Right atrium auricular region (tissue), 2 donors: ENCODE results near the gene ZNF497. TPM values are rescaled to one million over a fixed set of nuclear protein-coding genes. Genes with fewer than 3 reads are reported as not detected.

Source experiments
- DNase-seq: peaks from one replicate; pipeline ENCODE4 v3.0.0-alpha.2; 2019; ENCODE audit warnings: low spot score
- H3K27ac ChIP-seq, 2 donors: fragments of 200-600 bp; sonication (generic); 1 replicate in 1 of 2; 2 replicates in 1 of 2; pipeline ENCODE4 v1.5.1; 2016 to 2019
- H3K27me3 ChIP-seq, 2 donors: fragments of 200-600 bp; sonication (generic); one replicate each; pipeline versions ENCODE4 v1.5.1 to v1.6.0; 2017 to 2019
- H3K36me3 ChIP-seq: fragments of 200-600 bp; sonication (generic); one replicate; pipeline ENCODE4 v1.5.1; 2016
- H3K4me1 ChIP-seq, 2 donors: fragments of 200-600 bp; sonication (generic); one replicate each; pipeline versions ENCODE4 v1.5.1 to v1.6.0; 2017 to 2019
- H3K4me3 ChIP-seq, 2 donors: fragments of 200-600 bp; sonication (generic); 1 replicate in 1 of 2; 2 replicates in 1 of 2; pipeline ENCODE4 v1.5.1; 2017 to 2019; ENCODE audit warnings: mild to moderate bottlenecking in 1 of 2, moderate library complexity in 1 of 2
- H3K9me3 ChIP-seq, 2 donors: fragments of 200-600 bp; sonication (generic); one replicate each; pipeline ENCODE4 v1.5.1; 2019
- total RNA-seq, 2 donors: library from RNA; depleted of rRNA; stranded (reverse); fragments of >200 nt; gene quantifications; one replicate each; pipeline ENCODE4 v1.1.0, GENCODE V29; 2016
- TF ChIP-seq, protein P1 (sequence below), 2 donors: fragments of 200-600 bp; sonication (generic); IDR thresholded peaks; one replicate each; pipeline ENCODE4 v1.5.1; 2019; ENCODE audit warnings: antibody characterized with exemption in 2 of 2

ZNF497 gene
- total RNA-seq: under 1 TPM; 0.39 to 0.56 TPM

DNA sequence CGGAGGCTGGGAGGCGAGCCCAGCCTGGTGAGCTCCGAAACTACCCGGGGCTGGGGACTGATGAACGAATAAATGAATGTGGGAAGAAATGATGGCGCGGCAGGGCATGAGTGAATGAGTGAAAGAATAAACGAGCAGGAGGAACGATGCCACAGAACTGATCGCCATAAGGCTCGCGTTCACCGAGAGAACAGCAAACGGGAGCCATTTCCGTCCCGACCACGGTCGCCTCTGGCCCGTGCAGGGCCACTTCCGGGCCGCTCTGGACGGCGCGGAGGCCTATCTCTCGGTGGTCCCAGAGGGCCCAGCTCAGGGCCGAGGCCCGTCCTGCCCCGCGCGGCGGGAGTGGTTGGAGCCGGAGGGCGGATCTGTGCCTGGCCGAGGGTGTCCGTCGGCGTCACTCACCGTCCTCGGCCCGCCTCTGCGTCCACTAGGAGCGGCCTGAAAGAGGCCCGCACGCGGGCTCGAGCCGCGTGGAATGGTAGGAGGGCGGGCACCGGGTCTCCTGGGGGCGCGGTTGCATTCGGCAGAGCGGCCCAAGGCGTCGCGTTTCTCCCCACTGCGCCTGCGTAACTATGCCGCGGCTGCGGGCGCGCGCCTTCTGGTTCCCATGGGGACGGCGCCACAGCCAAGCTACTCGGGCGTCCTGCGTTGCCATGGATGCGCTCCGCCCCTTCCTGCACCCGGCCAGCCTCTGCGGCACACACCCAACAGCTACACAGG lies at the start of gene ZNF497:
Gene ZNF497, minus strand, starts transcription at position 480 of the 723 bp plus-strand sequence. CDS start 5,116 bp downstream, outside the sequence.
- peak; percentile 96 for DNase-seq
- H3K4me1 ChIP-seq: peaks cover 0 to 7% of the 10 kb centered on the region in 2 donors
- TF ChIP-seq, protein P1, sequence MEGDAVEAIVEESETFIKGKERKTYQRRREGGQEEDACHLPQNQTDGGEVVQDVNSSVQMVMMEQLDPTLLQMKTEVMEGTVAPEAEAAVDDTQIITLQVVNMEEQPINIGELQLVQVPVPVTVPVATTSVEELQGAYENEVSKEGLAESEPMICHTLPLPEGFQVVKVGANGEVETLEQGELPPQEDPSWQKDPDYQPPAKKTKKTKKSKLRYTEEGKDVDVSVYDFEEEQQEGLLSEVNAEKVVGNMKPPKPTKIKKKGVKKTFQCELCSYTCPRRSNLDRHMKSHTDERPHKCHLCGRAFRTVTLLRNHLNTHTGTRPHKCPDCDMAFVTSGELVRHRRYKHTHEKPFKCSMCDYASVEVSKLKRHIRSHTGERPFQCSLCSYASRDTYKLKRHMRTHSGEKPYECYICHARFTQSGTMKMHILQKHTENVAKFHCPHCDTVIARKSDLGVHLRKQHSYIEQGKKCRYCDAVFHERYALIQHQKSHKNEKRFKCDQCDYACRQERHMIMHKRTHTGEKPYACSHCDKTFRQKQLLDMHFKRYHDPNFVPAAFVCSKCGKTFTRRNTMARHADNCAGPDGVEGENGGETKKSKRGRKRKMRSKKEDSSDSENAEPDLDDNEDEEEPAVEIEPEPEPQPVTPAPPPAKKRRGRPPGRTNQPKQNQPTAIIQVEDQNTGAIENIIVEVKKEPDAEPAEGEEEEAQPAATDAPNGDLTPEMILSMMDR (IDR thresholded peaks at IDR 0.05): peak in 1 of 2 donors; percentile 31
- H3K4me3 ChIP-seq: peak within 1 kb of the TSS; percentile 62 to 65
- H3K27ac ChIP-seq: peak within 1 kb of the TSS; percentile 86 to 92
- no peaks in the 10 kb centered on the region for H3K27me3 ChIP-seq
- no peaks in the 10 kb centered on the region for H3K9me3 ChIP-seq
- no peaks in the 10 kb centered on the region for H3K36me3 ChIP-seq

DNA sequence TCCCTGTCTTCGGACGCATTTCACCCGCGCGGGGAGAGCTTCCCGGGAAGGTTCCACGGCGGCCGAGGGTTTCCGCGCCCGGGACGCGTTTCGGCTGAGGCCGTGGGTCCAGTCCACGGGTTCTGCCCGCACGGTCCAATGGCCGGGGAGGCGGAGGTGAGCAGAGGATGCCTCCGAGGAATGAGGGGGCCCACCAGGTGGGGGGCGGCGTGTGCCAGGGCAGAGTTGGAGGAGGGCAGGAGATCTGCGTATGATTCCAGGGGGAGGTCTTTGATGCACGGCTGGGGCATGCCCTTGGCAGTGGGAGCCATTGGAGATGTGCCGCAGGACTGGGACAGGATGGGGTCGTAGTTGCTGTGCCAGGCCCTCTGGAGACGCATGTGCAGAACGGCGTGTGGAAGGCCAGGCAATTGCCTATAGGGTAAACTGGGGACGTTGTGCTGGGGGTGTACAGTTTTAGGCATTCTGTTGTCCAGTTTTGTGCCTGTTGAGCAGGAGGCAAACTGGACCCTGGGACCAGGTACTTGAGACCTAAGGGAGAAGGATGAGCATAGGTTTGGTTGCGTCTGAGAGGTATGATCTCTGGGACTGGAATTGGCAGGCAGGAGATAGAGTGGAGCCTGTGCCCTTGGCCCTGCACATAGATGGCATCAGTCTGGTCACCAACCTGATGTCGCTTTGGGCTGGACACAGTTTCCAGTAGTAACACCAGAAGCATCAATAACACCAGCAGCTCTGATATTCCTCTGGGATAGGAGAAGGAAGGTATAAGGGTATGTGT lies 46.6 kb upstream of the ZNF497 start:
- H3K36me3 ChIP-seq: no peaks in the 10 kb centered on the region
- peak overlapping the region; percentile 89 for H3K27ac ChIP-seq
- no peak for DNase-seq
- H3K27me3 ChIP-seq: no peaks in the 10 kb centered on the region
- peak overlapping the region; percentile 83 to 88 for H3K4me3 ChIP-seq
- H3K4me1 ChIP-seq: peaks cover 0 to 26% of the 10 kb centered on the region in 2 donors
- H3K9me3 ChIP-seq: no peaks in the 10 kb centered on the region
- TF ChIP-seq, protein P1 (IDR thresholded peaks at IDR 0.05): no peak

DNA sequence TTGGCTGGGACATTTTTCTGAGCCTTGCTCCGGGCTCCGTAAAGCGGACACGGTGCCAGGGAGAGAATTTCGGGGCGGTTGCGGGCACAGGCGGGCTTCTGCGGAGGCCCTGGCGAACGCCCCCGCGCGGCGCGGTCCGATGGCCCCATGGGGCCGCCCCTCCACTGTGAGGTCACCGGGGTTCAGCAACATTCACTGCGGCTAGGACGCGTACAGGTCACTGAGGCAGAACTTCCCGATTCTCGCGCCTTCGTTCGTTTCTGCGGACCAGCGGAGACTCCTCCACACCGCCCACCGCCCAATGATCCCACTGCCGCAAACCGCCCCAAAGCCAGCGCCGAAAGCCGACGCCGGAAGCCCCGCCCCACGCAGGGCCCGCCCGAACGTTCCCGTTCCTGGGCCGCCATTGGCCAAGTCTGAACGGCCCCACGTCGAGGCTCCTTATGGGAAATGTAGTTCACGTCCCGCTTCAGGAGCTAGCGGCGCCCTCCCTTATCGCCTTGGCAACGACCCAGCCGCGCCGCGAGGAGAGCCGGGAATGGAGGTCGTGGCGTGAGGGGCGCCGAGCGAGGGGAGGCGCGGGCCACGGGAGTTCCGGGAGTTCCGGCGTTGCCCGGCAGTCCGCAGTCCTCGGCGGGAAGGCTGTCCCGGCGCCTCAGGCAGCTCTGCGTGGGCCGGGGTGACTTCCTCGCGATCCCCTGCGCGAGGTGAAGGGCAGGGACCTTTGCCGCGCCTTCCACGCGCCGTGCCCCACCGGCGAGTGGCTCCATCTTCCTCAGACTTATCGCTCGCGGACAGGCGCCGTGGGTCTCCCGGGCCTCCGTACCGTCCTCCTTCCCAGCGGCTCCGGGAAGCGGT lies 45.8 kb upstream of the ZNF497 start, which contains the start of gene ZNF584:
Gene ZNF584, plus strand, starts transcription at position 498 of the 858 bp plus-strand sequence. CDS start 499 bp downstream, outside the sequence.
- peak within 1 kb of the TSS; percentile 83 to 88 for H3K4me3 ChIP-seq
- DNase-seq: peak; percentile 96

DNA sequence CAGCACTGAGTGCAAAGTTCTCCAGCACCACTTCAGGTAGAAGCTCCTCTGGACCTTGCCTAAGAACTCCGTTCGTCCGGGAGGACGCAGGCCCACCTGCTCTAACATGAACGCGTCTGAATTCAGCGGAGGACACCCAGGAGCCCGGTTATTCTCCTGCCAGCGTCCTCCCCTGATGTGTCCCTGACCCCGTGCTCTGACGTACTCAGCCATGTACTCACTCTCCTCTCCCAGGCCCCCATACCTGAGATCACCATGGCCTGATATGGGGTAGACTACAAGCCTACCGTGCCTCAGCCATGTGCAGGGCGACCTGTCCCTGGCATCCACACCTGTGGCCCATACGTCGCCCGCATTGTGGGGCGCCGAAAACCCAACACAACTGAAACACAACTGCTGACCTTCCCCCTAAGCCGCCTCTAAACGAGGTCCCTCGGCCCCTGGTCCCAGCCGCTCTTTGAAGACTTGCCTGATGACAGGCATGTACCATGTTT lies 45.2 kb upstream of the ZNF497 start:
- Histone ChIP-seq H3K36me3 (no peaks in the 10 kb centered on the region), H3K4me3 (peak overlapping the region; percentile 83 to 88), H3K4me1 (peaks cover 0 to 26% of the 10 kb centered on the region in 2 donors), H3K27ac (peak overlapping the region; percentile 89), H3K27me3 (no peaks in the 10 kb centered on the region), H3K9me3 (no peaks in the 10 kb centered on the region)
- no peak for DNase-seq
- TF ChIP-seq, protein P1 (IDR thresholded peaks at IDR 0.05): no peak

More for the DNA sequence above, 45.8 kb upstream of the ZNF497 start, which contains the start of gene ZNF584:
- TF ChIP-seq, protein P1 (IDR thresholded peaks at IDR 0.05): peak in 1 of 2 donors; percentile 26
- Histone ChIP-seq H3K9me3 (no peaks in the 10 kb centered on the region), H3K36me3 (no peaks in the 10 kb centered on the region), H3K4me1 (peaks cover 0 to 26% of the 10 kb centered on the region in 2 donors), H3K27me3 (no peaks in the 10 kb centered on the region), H3K27ac (peak within 1 kb of the TSS; percentile 89)
